GM12878 (cell line): ENCODE measurements around the gene DUOX1. TPM values are rescaled to one million over a fixed set of nuclear protein-coding genes. Genes with fewer than 3 reads are reported as not detected.

Experiments
- ATF2 ChIP-seq: IDR thresholded peaks from 2 replicates; pipeline ENCODE4 v1.6.1; 2012; ENCODE audit warnings: low read length, inconsistent platforms
- CEBPB ChIP-seq, 2 experiments: fragments of 150-350 bp in 1 of 2; IDR thresholded peaks; 2 replicates each; pipeline ENCODE4 v1.6.1; 2012 to 2014; ENCODE audit warnings: low read depth in 2 of 2, low read length in 2 of 2, borderline replicate concordance in 1 of 2, inconsistent platforms in 1 of 2
- CREB1 ChIP-seq: IDR thresholded peaks from 2 replicates; pipeline ENCODE4 v1.6.1; 2012; ENCODE audit warnings: low read depth, mild to moderate bottlenecking, inconsistent platforms
- KAT2A ChIP-seq: conservative IDR thresholded peaks from 2 replicates; pipeline ENCODE4 v1.6.1; 2011; ENCODE audit warnings: low read depth, low read length; ENCODE audit not compliant: control insufficient read depth
- KLF5 ChIP-seq: fragments of 450-650 bp; IDR thresholded peaks from 2 replicates; pipeline ENCODE4 v1.6.1; 2014; ENCODE audit warnings: mild to moderate bottlenecking; ENCODE audit not compliant: partially characterized antibody
- MEF2A ChIP-seq: IDR thresholded peaks from 2 replicates; pipeline ENCODE4 v1.6.1; 2011; ENCODE audit warnings: low read depth, mild to moderate bottlenecking, low read length, moderate library complexity; ENCODE audit not compliant: insufficient read depth
- ZNF687 ChIP-seq: fragments of 450-650 bp; IDR thresholded peaks from 2 replicates; pipeline ENCODE4 v1.6.1; 2017; ENCODE audit warnings: mild to moderate bottlenecking, moderate library complexity
- polyA plus RNA-seq, 11 experiments: library from polyadenylated mRNA; depleted of rRNA in 4 of 11; unstranded in 6 of 11; stranded (reverse) in 5 of 11; fragments of >200 nt; fragmentation: Nextera tagmentation in 4 of 11; fragmentation: Illumina TruSeq in 1 of 11; extraction: Ambion mirVana in 4 of 11; extraction: Trizol in 1 of 11; gene quantifications; 1 replicate in 1 of 11; 2 replicates in 10 of 11; pipeline versions ENCODE4 v1.2.1 to v1.2.3, GENCODE V29; 2011 to 2016; ENCODE audit warnings: inconsistent platforms in 2 of 11, missing spikeins in 2 of 11, low read depth in 1 of 11
- total RNA-seq, 4 experiments: library from RNA; depleted of rRNA in 3 of 4; stranded (reverse); fragments of >200 nt in 3 of 4; fragmentation: Illumina TruSeq in 1 of 4; extraction: Trizol in 1 of 4; gene quantifications; 2 replicates each; pipeline versions ENCODE4 v1.2.1 to v1.2.3, GENCODE V29; 2013 to 2021

DUOX1 gene
- total and polyA plus RNA-seq, 10 of the 15 experiments (the other 5 are each of a cell fraction or from before 2014, with no cell fraction given), result 0.02 to 2.1 (median 0.26) TPM; not detected in 3

GRCh38 chr15:45151998-45152828 lies 22.4 kb downstream of the DUOX1 start (continued):
- TF ChIP-seq ATF2, result no peak
- TF ChIP-seq MEF2A, result no peak
- no peak for TF ChIP-seq ZNF687
- TF ChIP-seq KAT2A, result no peak
- no peak for TF ChIP-seq CEBPB (IDR thresholded peaks at IDR 0.05; ENCODE audit: borderline replicate concordance in 1 of 2, low read depth in 2 of 2, low read length in 2 of 2)
- TF ChIP-seq KLF5, result no peak
- no peak for TF ChIP-seq CREB1
